Mesodermal cell (in vitro differentiated cells): ENCODE data around the gene AMZ2.
A peak's percentile ranks its signal among the peaks of the same experiment; 100 is the strongest.
"Not testable (repeated sequence)": the region's sequence is repeated elsewhere in the genome, so short reads cannot be mapped to it uniquely, and the experiment has no call there.

Experiments
- H3K27ac ChIP-seq: 2 replicates; pipeline ENCODE4 v1.7.0; 2013; ENCODE audit warnings: mild to moderate bottlenecking, low read depth, low read length, moderate library complexity; ENCODE audit not compliant: severe bottlenecking
- H3K36me3 ChIP-seq: 2 replicates; pipeline ENCODE4 v1.7.1; 2013; ENCODE audit warnings: mild to moderate bottlenecking, low read length, moderate library complexity; ENCODE audit not compliant: control insufficient read depth, insufficient read depth
- H3K4me1 ChIP-seq: one replicate; pipeline ENCODE4 v1.7.1; 2013; ENCODE audit warnings: mild to moderate bottlenecking, low read length; ENCODE audit not compliant: insufficient read depth, control insufficient read depth, poor library complexity, severe bottlenecking
- H3K4me3 ChIP-seq: 2 replicates; pipeline ENCODE4 v1.7.0; 2013; ENCODE audit warnings: low read length, control low read depth, mild to moderate bottlenecking; ENCODE audit not compliant: insufficient read depth, poor library complexity, severe bottlenecking; ENCODE audit errors: extremely low read depth
- H3K9me3 ChIP-seq: 2 replicates; pipeline ENCODE4 v1.7.1; 2013; ENCODE audit warnings: mild to moderate bottlenecking, low read length, moderate library complexity; ENCODE audit not compliant: control insufficient read depth
- WGBS, 2 experiments: methylation state at CpG; one replicate each; pipeline ENCODE4 v1.1.5; 2013; ENCODE audit warnings: missing lambda C conversion rate in 2 of 2; ENCODE audit not compliant: insufficient coverage in 2 of 2; 5-methylcytosine and 5-hydroxymethylcytosine counted together

AMZ2 gene

DNA sequence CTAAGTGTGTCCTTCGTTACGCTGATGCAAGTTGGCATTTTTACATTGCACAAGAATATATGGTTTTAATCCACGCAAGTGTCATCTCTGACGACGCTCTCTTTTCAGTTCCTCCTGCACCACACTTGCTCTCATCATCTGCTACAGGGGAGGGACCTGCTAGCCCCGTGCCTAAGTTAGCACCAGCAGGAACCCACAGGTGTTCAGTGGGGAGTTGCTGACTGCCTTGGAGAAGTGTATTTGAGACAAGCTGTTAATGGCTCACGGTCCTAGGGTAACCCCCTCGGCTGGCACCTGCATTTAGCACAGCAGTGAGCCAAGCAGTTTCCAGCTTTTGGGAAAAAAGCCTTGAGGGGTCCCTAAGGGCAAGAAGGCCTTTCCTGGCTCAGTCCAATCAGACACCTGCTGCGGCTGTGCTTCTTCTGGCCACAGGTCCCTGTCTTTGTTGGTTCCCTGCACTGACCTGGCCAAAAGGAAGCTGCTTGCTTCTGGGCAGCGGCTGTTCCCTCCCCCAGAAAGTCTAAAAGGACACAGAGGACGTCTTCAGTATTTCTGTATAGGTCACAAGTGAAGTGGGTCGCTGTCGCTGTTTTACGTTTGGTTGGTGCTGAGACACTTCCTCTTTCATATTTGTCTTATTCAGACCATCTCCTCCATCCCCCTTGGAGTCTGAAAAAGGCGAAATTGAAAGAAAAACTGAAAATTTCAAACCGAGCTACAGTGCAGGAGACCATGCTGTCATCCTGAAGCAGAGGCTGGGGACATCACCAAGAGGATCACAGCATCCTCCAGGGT, 10.3 kb upstream of the AMZ2 start:
- not testable (repeated sequence) for H3K4me1 ChIP-seq, H3K36me3 ChIP-seq, H3K9me3 ChIP-seq, H3K27ac ChIP-seq, H3K4me3 ChIP-seq
- 66 to 92% methylated on average over 7 to 10 of the region's 16 CpGs for WGBS, 2 experiments

DNA sequence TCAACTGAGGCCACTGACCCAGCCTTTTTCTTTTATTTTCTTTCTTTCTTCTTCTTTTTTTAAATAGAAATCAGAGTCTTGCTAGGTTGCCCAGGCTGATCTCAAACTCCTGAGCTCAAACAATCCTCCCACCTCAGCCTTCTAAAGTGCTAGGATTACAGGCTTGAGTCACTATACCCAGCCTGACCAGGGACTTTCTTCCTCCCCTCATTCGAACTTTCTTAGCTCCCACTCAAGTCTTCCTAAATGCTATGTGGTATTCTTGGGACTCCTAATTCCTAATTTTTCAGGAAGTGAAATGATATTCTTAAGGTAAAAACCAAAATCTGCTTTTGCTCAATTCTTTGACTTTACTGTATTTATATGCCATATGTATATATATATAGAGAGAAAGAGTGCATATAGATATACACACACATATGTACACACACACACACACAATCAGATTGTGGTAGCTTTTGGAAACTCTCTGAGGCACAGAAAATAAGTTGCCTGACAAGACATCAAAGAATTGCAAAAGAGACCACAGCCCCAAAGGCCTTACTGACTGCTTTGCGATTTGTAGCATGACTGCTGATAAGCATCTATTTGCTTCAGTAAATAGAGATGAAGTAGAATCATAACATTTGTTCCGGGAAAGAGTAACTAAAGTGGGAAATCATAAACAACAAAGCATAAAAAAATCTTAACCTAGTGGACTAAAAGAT, 9.5 kb upstream of the AMZ2 start:
- H3K36me3 ChIP-seq = no peaks in the 10 kb centered on the region
- no peaks in the 10 kb centered on the region for H3K9me3 ChIP-seq
- H3K4me1 ChIP-seq = no peaks in the 10 kb centered on the region
- H3K27ac ChIP-seq = no peak overlapping the region
- H3K4me3 ChIP-seq = no peak overlapping the region
- whole genome bisulfite sequencing, 2 experiments = 83% methylated on average over 1 of the region's 3 CpGs; no CpG with 5 or more reads in 1 of the 2 experiments

DNA sequence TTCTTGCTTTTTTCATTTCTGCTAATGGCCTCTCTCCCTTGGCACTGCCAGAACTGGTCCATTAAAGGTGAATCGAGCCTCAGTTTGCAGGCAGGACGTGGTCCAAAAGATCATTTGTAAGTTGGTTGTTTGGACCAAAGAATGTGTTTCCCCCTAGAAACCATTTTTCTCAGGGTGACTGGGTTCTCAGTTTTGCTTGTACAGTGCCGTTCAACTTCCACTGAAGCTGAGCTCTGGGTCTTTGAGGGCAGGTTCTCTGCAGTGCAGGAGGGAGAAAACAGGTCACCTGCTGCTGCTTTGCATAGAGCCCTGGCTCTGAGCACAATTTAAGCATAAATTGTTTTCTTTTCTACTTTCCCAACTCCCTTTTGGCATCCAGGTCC, 9.0 kb upstream of the AMZ2 start:
- no peaks in the 10 kb centered on the region for H3K9me3 ChIP-seq
- no peak overlapping the region for H3K4me3 ChIP-seq
- WGBS, 2 experiments = 91 to 93% methylated on average over 2 to 3 of the region's 3 CpGs
- no peaks in the 10 kb centered on the region for H3K36me3 ChIP-seq
- no peaks in the 10 kb centered on the region for H3K4me1 ChIP-seq
- H3K27ac ChIP-seq = no peak overlapping the region

DNA sequence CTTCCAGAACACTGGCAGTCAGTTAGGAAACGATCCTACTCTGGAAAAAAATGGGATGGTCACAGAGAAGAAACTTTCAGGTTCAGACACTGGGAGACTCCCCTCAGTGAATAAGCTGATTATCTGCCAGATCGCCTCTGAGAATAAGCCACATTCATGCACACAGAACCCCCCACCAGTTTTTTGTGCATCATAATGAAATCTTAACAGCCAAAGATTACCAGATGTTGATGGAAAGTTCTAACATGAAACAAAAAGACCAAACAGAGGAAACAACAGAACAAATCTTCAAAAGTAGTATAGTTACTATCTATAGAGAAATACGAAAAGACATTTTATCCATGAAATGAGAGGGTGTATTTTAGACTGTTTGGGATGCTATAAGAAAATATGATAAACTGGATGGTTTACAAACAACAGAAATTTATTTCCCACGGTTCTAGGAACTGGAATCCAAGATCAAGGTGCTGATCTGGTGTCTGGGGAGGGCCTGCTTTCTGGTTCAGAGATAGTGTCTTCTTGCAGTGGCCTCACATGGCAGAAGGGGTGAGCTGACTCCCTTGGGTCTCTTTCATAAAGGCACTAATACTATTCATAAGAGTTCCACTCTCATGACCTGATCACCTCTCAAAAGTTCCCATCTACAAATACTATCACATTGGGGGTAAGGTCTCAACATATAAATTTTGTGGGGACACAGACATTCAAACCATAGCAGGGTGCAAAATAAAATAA, 8.0 kb upstream of the AMZ2 start:
- no peaks in the 10 kb centered on the region for H3K9me3 ChIP-seq
- H3K36me3 ChIP-seq = no peaks in the 10 kb centered on the region
- H3K4me3 ChIP-seq = no peak overlapping the region
- H3K27ac ChIP-seq = no peak overlapping the region
- H3K4me1 ChIP-seq = no peaks in the 10 kb centered on the region
- 88 to 92% methylated on average over 1 to 2 of the region's 4 CpGs for whole genome bisulfite sequencing, 2 experiments

DNA sequence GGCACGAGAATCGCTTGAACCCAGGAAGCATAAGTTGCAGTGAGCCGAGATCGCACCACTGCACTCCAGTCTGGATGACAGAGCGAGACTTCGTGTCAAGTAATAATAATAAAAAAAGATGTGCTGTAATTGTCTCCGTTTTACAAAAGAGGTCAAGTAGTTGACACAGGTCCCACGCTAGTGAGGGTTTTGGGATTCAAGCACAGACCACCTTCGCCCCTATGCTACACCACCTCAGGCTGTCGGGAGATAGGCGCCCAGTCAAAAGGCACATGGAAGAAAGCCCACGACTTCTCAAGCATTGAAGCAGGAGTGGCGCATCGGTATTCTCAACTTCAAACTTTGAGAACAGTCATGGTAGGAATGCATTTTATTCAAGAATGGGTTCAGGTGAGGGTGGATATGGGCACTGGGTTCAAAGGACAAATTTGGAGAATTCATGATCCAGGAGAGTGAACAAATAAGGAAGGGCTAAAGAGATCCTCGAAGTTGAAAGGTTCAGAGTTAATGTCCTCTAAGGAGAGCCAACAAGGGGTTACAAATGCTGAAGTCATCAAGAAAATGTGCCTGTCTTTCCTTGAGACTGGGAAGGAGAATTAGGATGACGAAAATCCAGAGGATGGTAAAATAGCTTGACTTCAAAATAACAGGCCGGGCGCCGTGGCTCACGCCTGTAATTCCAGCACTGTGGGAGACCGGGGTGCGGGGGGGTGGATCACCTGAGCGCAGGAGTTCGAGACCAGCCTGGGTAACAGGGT, 1.4 kb upstream of the AMZ2 start:
- Histone ChIP-seq H3K36me3 (peaks cover 12% of the 10 kb centered on the region), H3K9me3 (no peaks in the 10 kb centered on the region), H3K4me3 (no peak overlapping the region), H3K27ac (no peak overlapping the region), H3K4me1 (peaks cover 5% of the 10 kb centered on the region)
- 94% methylated on average over 22 to 24 of the region's 24 CpGs for WGBS, 2 experiments

DNA sequence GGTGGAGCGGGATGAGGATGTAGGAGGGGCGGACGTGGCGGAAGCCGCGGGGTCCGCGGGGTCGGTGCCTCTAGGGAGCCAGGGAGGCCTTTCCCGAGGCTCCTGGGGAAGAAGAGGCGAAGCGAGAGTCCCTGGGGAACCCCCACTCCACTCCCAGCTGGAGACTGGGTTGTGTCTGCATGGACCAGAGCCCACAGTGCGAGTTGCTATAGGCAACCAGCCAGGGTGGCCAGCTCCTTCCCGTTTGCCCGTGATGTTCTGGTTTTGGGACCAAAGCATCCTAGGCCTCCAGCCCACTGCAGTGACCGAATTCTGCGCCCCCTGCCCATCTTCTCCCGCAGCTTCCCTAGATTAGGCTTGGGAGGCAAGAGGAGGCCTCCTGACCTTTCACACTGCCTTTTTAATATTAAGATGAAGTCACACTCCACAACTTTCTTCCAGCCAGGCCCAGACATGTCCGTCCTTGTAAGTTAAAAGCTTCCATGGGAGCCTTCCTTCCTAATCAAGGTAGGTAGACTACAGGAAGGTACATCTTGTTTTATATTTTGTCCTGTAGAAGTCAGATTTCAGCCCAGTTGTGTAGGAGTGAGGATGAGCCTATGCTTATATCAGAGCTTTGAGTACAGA, 469 bp downstream of the AMZ2 start:
- WGBS, 2 experiments = 0 to 15% methylated on average over 5 to 7 of the region's 19 CpGs
- peaks cover 23% of the 10 kb centered on the region for H3K36me3 ChIP-seq
- no peaks in the 10 kb centered on the region for H3K9me3 ChIP-seq
- H3K4me3 ChIP-seq = peak overlapping the region; percentile 77
- H3K27ac ChIP-seq = peak overlapping the region; percentile 66
- peaks cover 5% of the 10 kb centered on the region for H3K4me1 ChIP-seq

DNA sequence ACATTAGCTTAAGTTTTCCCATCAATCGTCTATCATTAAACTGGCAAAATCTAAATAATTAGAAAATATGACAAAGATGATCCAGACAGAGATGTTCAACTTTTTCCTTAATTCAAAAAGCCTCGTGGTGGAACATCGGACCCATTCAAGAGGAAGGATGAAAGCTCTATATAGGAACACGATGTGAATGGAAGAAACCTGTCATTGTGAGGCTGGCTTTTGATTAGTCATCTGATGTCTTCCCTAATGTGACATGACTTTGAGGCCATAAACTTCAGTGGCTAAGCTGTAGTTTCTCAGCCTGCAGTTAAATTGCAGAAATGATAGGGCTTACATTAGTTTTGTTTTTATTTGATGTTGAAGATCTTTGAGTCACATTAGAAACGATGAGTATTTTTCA, 1.0 kb downstream of the AMZ2 start:
- H3K9me3 ChIP-seq = no peaks in the 10 kb centered on the region
- peaks cover 5% of the 10 kb centered on the region for H3K4me1 ChIP-seq
- WGBS, 2 experiments = 92 to 93% methylated on average over 3 to 4 of the region's 5 CpGs
- peak overlapping the region; percentile 77 for H3K4me3 ChIP-seq
- no peak overlapping the region for H3K27ac ChIP-seq
- H3K36me3 ChIP-seq = peaks cover 23% of the 10 kb centered on the region

DNA sequence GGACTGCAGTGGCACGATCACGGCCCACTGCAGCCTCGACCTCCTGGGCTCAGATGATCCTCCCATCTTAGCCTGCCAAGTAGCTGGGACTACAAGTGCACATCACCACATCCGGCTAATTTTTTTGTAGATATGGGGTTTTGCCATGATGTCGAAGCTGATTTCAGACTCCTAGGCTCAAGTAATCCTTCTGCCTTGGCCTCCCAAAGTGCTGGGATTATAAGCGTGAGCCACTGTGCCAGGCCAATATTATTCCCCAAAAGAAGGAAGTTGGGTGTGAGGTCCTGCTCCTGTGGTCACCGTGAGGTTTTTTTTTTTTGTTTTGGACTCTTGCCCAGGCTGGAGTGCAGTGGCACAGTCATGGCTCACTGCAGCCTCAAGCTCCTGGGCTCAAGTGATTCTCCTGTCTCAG, 1.5 kb downstream of the AMZ2 start:
- H3K36me3 ChIP-seq = peaks cover 23% of the 10 kb centered on the region
- no peak overlapping the region for H3K27ac ChIP-seq
- H3K9me3 ChIP-seq = no peaks in the 10 kb centered on the region
- peaks cover 5% of the 10 kb centered on the region for H3K4me1 ChIP-seq
- no peak overlapping the region for H3K4me3 ChIP-seq
- WGBS, 2 experiments = 94 to 96% methylated on average over 3 to 5 of the region's 7 CpGs

DNA sequence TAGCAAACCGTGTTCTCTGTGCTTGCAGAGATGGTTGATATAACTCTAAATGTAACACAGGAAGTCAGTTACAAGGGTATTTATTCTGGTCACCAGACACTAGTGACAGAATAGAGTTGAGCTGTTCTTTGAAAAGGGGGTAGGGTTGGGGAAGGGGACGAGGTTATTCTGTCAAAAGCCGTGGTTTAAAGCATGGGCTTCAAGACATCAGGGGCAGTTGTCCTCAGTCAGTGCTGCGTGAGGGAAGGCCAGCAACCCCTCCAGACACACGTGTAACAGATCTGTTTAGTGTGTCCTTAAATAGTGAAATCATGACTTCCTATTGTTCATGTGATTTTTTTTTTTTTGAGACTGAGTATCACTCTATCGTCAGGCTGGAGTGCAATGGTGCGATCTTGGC, 5.6 kb downstream of the AMZ2 start:
- not testable (repeated sequence) for H3K27ac ChIP-seq, H3K9me3 ChIP-seq, H3K4me3 ChIP-seq, H3K4me1 ChIP-seq
- peaks cover 52% of the 10 kb centered on the region for H3K36me3 ChIP-seq
- WGBS, 2 experiments = 92 to 93% methylated on average over 5 to 6 of the region's 7 CpGs

DNA sequence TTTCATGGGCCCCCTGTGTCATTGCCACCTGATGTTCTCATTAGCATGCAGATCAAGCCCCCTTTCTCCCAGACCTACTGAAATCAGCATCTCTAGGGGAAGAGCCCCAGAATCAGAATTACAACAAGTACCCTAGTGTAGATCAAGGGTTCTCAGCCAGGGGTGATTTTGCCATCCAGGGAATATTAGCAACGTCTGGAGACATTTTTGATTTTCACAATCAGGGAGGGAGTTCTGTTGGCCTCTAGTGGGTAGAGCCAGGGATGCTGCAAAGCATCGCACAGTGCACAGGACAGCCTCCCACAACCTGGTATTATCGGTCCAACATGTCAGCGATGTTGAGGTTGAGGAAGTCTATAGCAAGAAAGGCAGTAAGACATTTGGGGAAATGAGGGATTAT, 7.3 kb downstream of the AMZ2 start:
- Histone ChIP-seq H3K36me3 (peaks cover 49% of the 10 kb centered on the region), H3K9me3 (no peaks in the 10 kb centered on the region), H3K4me3 (no peak overlapping the region), H3K4me1 (no peaks in the 10 kb centered on the region), H3K27ac (no peak overlapping the region)
- 100% methylated on average over 2 to 3 of the region's 4 CpGs for WGBS, 2 experiments
